Frontal cortex (tissue), 4 donors: ENCODE measurements around the gene CLIC5. TPM values are rescaled to one million over a fixed set of nuclear protein-coding genes. Genes with fewer than 3 reads are reported as not detected.
A peak's percentile ranks its signal among the peaks of the same experiment; 100 is the strongest.
"Not testable (repeated sequence)": the region's sequence is repeated elsewhere in the genome, so short reads cannot be mapped to it uniquely, and the experiment has no call there.

Experiments
- DNase-seq, 2 donors: peaks; one replicate each; pipeline ENCODE4 v3.0.0; 2012; ENCODE audit warnings: low spot score in 2 of 2
- FAIRE-seq: peaks from 2 replicates; lab custom pipeline; 2012; peaks lifted over from hg19 to GRCh38; lab: Jason Lieb, UNC
- total RNA-seq: library from RNA; depleted of rRNA; stranded (reverse); fragments of >200 nt; gene quantifications from one replicate; pipeline ENCODE4 v1.2.3, GENCODE V29; 2014
- donor health status: control.
- donor health status: control.
- donor health status: control.

The CLIC5 gene
- total RNA-seq, 1 donor from 2014 or later, result 1.2 TPM

GRCh38 chr6:45933855-45934254 is 81.8 kb downstream of the CLIC5 start:
- FAIRE-seq (no peak), DNase-seq (no peak)

GRCh38 chr6:45931232-45931631 is 84.4 kb downstream of the CLIC5 start:
- no peak for FAIRE-seq
- DNase-seq, result no peak

GRCh38 chr6:45930420-45931040 is 85.1 kb downstream of the CLIC5 start:
- no peak for FAIRE-seq

GRCh38 chr6:45929421-45930361 is 86.0 kb downstream of the CLIC5 start:
- DNase-seq (no peak), FAIRE-seq (no peak)

More at GRCh38 chr6:45930420-45931040, 85.1 kb downstream of the CLIC5 start:
- peak; percentile 8 to 63 for DNase-seq

- FAIRE-seq (no peak), DNase-seq (no peak)
These were observed 86.8 kb downstream of the CLIC5 start for GRCh38 chr6:45928721-45929305.

GRCh38 chr6:45927421-45928320 is 88.0 kb downstream of the CLIC5 start:
- FAIRE-seq, result no peak

GRCh38 chr6:45926423-45926822 is 89.2 kb downstream of the CLIC5 start:
- not testable (repeated sequence) for DNase-seq, FAIRE-seq

More at GRCh38 chr6:45927421-45928320, 88.0 kb downstream of the CLIC5 start:
- DNase-seq, result no peak

GRCh38 chr6:45924763-45925342 is 90.8 kb downstream of the CLIC5 start:
- FAIRE-seq, result no peak
- DNase-seq, result no peak

GRCh38 chr6:45923831-45924391 is 91.7 kb downstream of the CLIC5 start:
- DNase-seq, result no peak
- no peak for FAIRE-seq

GRCh38 chr6:45922728-45923351 is 92.8 kb downstream of the CLIC5 start:
- FAIRE-seq (no peak), DNase-seq (peak; percentile 29 to 43)

- FAIRE-seq (no peak), DNase-seq (no peak)
These were observed 93.9 kb downstream of the CLIC5 start for GRCh38 chr6:45921691-45922281.

GRCh38 chr6:45920819-45921511 is 94.7 kb downstream of the CLIC5 start:
- DNase-seq (no peak), FAIRE-seq (no peak)

- DNase-seq (no peak), FAIRE-seq (no peak)
These were observed 98.2 kb downstream of the CLIC5 start for GRCh38 chr6:45917439-45917838.

- DNase-seq (no peak), FAIRE-seq (no peak)
These were observed 99.0 kb downstream of the CLIC5 start for GRCh38 chr6:45916692-45917091.

GRCh38 chr6:45915780-45916468 is 99.7 kb downstream of the CLIC5 start:
- no peak for DNase-seq
- FAIRE-seq, result no peak

GRCh38 chr6:45911691-45912090 is 104.0 kb downstream of the CLIC5 start:
- no peak for FAIRE-seq

GRCh38 chr6:45903959-45904358 is 111.7 kb downstream of the CLIC5 start:
- DNase-seq (no peak), FAIRE-seq (no peak)

More at GRCh38 chr6:45911691-45912090, 104.0 kb downstream of the CLIC5 start:
- DNase-seq, result no peak
